K562 (cell line): Measurements from ENCODE around the gene SREBF1.

ENCODE experiments used
- EZH2 ChIP-seq: IDR thresholded peaks from 2 replicates; pipeline ENCODE4 v1.6.1; 2012; ENCODE audit warnings: low read depth, mild to moderate bottlenecking, inconsistent platforms, low read length, borderline replicate concordance
- GATA2 ChIP-seq: sonication (generic); formaldehyde crosslinking; IDR thresholded peaks from 2 replicates; pipeline ENCODE4 v1.4.0; 2020; ENCODE audit warnings: mild to moderate bottlenecking, missing genetic modification reagents
- MCM7 ChIP-seq, 2 experiments: fragments of 450-650 bp; IDR thresholded peaks; 2 replicates each; pipeline ENCODE4 v1.6.1; 2016 to 2018
- NFRKB ChIP-seq: fragments of 450-650 bp; IDR thresholded peaks from 2 replicates; pipeline ENCODE4 v1.6.1; 2016; ENCODE audit warnings: low read depth
- POLR2A ChIP-seq: fragments of 450-650 bp; conservative IDR thresholded peaks from 2 replicates; pipeline ENCODE4 v1.6.1; 2016

GRCh38 chr17:17783116-17783824, 53.5 kb downstream of the SREBF1 start:
- no peak for TF ChIP-seq NFRKB
- TF ChIP-seq POLR2A, result no peak
- no peak for TF ChIP-seq GATA2
- TF ChIP-seq EZH2, result no peak
- no peak for TF ChIP-seq MCM7 (IDR thresholded peaks at IDR 0.05)
